Measurements from ENCODE around the gene PIP5K1B. TPM values are rescaled to one million over a fixed set of nuclear protein-coding genes. Genes with fewer than 3 reads are reported as not detected.

The PIP5K1B gene
- total RNA-seq, 2 experiments from 2014 or later: 3.8 to 10.7 TPM

- BruUV-seq (replicated peaks): no TSS peak
- CTCF ChIA-PET (ENCODE audit: unreplicated experiment): no interaction called here
- Histone ChIP-seq H3K4me3 (ENCODE audit: low read depth, low read length, poor library complexity, severe bottlenecking) (no peak overlapping the region), H4K20me1 (ENCODE audit: insufficient read depth, low read length) (peaks cover 9% of the 10 kb centered on the region; the same call in 1 of the 2 replicates), H2AFZ (ENCODE audit: low read length) (no peak overlapping the region), H3K36me3 (ENCODE audit: insufficient read depth, low read length) (no peaks in the 10 kb centered on the region), H3K4me1 (ENCODE audit: insufficient read depth, low read length, poor library complexity, severe bottlenecking) (peaks cover 38% of the 10 kb centered on the region), H3K27ac (ENCODE audit: low read depth, low read length, poor library complexity, severe bottlenecking) (no peak overlapping the region), H3K9me2 (ENCODE audit: insufficient read depth, low read length) (no peaks in the 10 kb centered on the region), H3K9me3 (ENCODE audit: low read length) (no peaks in the 10 kb centered on the region), H3K79me2 (ENCODE audit: insufficient read depth, low read depth, low read length) (no peaks in the 10 kb centered on the region), H3K4me2 (ENCODE audit: low read length) (no peak overlapping the region)
- intact Hi-C loops (cut with micrococcal nuclease; ENCODE audit: unreplicated experiment): loop anchor here (1.0 to 5.0 kb wide), 2 partner anchors 10 to 288 kb away; no protein-coding TSS in a partner anchor
- no peak for DNase-seq (ENCODE audit: low spot score)
- TF ChIP-seq EZH2phosphoT487 (IDR thresholded peaks at IDR 0.05; ENCODE audit: borderline replicate concordance, low read depth, low read length) (no peak), CTCF (conservative IDR thresholded peaks at IDR 0.05; ENCODE audit: low read length) (no peak)
- POLR2A ChIA-PET: no interaction called here
Measured at GRCh38 chr9:68709291-68710110, 4.5 kb downstream of the PIP5K1B start.

- peaks cover 9% of the 10 kb centered on the region; the same call in 1 of the 2 replicates for H4K20me1 ChIP-seq (ENCODE audit: insufficient read depth, low read length)
- no peak overlapping the region for H3K4me3 ChIP-seq (ENCODE audit: low read depth, low read length, poor library complexity, severe bottlenecking)
- H3K4me2 ChIP-seq (ENCODE audit: low read length): no peak overlapping the region
- no peak for DNase-seq (ENCODE audit: low spot score)
- no TSS peak for BruUV-seq (replicated peaks)
- CTCF ChIA-PET (ENCODE audit: unreplicated experiment): no interaction called here
- no peak overlapping the region for H3K27ac ChIP-seq (ENCODE audit: low read depth, low read length, poor library complexity, severe bottlenecking)
- no peak overlapping the region for H2AFZ ChIP-seq (ENCODE audit: low read length)
- H3K79me2 ChIP-seq (ENCODE audit: insufficient read depth, low read depth, low read length): no peaks in the 10 kb centered on the region
- POLR2A ChIA-PET: no interaction called here
- no peaks in the 10 kb centered on the region for H3K9me2 ChIP-seq (ENCODE audit: insufficient read depth, low read length)
- TF ChIP-seq EZH2phosphoT487 (IDR thresholded peaks at IDR 0.05; ENCODE audit: borderline replicate concordance, low read depth, low read length) (no peak), CTCF (conservative IDR thresholded peaks at IDR 0.05; ENCODE audit: low read length) (no peak)
- H3K9me3 ChIP-seq (ENCODE audit: low read length): no peaks in the 10 kb centered on the region
- H3K36me3 ChIP-seq (ENCODE audit: insufficient read depth, low read length): no peaks in the 10 kb centered on the region
- intact Hi-C loops (cut with micrococcal nuclease; ENCODE audit: unreplicated experiment): no loop called here
- peaks cover 39% of the 10 kb centered on the region for H3K4me1 ChIP-seq (ENCODE audit: insufficient read depth, low read length, poor library complexity, severe bottlenecking)
Measured at GRCh38 chr9:68710111-68710471, 5.1 kb downstream of the PIP5K1B start.

- peaks cover 9% of the 10 kb centered on the region; the same call in 1 of the 2 replicates for H4K20me1 ChIP-seq (ENCODE audit: insufficient read depth, low read length)
- no peaks in the 10 kb centered on the region for H3K9me3 ChIP-seq (ENCODE audit: low read length)
- intact Hi-C loops (cut with micrococcal nuclease; ENCODE audit: unreplicated experiment): no loop called here
- BruUV-seq (replicated peaks): no TSS peak
- POLR2A ChIA-PET: no interaction called here
- H3K4me2 ChIP-seq (ENCODE audit: low read length): no peak overlapping the region
- no peaks in the 10 kb centered on the region for H3K36me3 ChIP-seq (ENCODE audit: insufficient read depth, low read length)
- no peak for DNase-seq (ENCODE audit: low spot score)
- CTCF ChIA-PET (ENCODE audit: unreplicated experiment): no interaction called here
- no peak overlapping the region for H2AFZ ChIP-seq (ENCODE audit: low read length)
- peaks cover 37% of the 10 kb centered on the region for H3K4me1 ChIP-seq (ENCODE audit: insufficient read depth, low read length, poor library complexity, severe bottlenecking)
- TF ChIP-seq CTCF (conservative IDR thresholded peaks at IDR 0.05; ENCODE audit: low read length) (no peak), EZH2phosphoT487 (IDR thresholded peaks at IDR 0.05; ENCODE audit: borderline replicate concordance, low read depth, low read length) (no peak)
- no peak overlapping the region for H3K27ac ChIP-seq (ENCODE audit: low read depth, low read length, poor library complexity, severe bottlenecking)
- H3K4me3 ChIP-seq (ENCODE audit: low read depth, low read length, poor library complexity, severe bottlenecking): no peak overlapping the region
- H3K79me2 ChIP-seq (ENCODE audit: insufficient read depth, low read depth, low read length): no peaks in the 10 kb centered on the region
- no peaks in the 10 kb centered on the region for H3K9me2 ChIP-seq (ENCODE audit: insufficient read depth, low read length)
Measured at GRCh38 chr9:68711281-68711680, 6.2 kb downstream of the PIP5K1B start.

Data from OCI-LY7 (cell line).